Adrenal gland (tissue), 12 donors: ENCODE data around the gene MUC2. TPM values are rescaled to one million over a fixed set of nuclear protein-coding genes. Genes with fewer than 3 reads are reported as not detected.

Experiments used
- DNase-seq, 7 donors: peaks; one replicate each; pipeline ENCODE4 v3.0.0-alpha.2; 2019 to 2020
- H3K27ac ChIP-seq, 5 donors: fragments of 200-600 bp; sonication (generic) in 4 of 5; 1 replicate in 3 of 5; 2 replicates in 2 of 5; pipeline versions ENCODE4 v1.5.1 to v1.8.0; 2016 to 2020; ENCODE audit warnings: mild to moderate bottlenecking in 1 of 5
- H3K27me3 ChIP-seq: fragments of 200-600 bp; 2 replicates; pipeline ENCODE4 v1.8.0; 2021
- H3K36me3 ChIP-seq, 2 donors: fragments of 200-600 bp; replicated peaks in 1 of 2; 1 replicate in 1 of 2; 2 replicates in 1 of 2; pipeline versions ENCODE4 v1.5.1 to v1.8.0; 2018 to 2022
- H3K4me1 ChIP-seq, 2 donors: fragments of 200-600 bp; replicated peaks in 1 of 2; 1 replicate in 1 of 2; 2 replicates in 1 of 2; pipeline versions ENCODE4 v1.5.1 to v1.8.0; 2018 to 2021
- H3K4me3 ChIP-seq, 4 donors: fragments of 200-600 bp; sonication (generic) in 3 of 4; one replicate each; pipeline ENCODE4 v1.5.1; 2016 to 2018
- H3K9me3 ChIP-seq, 3 donors: fragments of 200-600 bp; sonication (generic) in 1 of 3; replicated peaks in 1 of 3; 1 replicate in 2 of 3; 2 replicates in 1 of 3; pipeline versions ENCODE4 v1.5.1 to v1.8.0; 2016 to 2021
- POLR2A ChIP-seq, 2 donors: fragments of 450-650 bp; IDR thresholded peaks; one replicate each; pipeline ENCODE4 v1.6.1; 2017; ENCODE audit warnings: antibody characterized with exemption in 2 of 2, mild to moderate bottlenecking in 2 of 2, moderate library complexity in 1 of 2
- WGBS, 4 donors: extraction: QIAGEN DNeasy Blood & Tissue Kit in 2 of 4; methylation state at CpG; one replicate each; pipeline versions ENCODE4 v1.1.5 to v1.1.7; 2013 to 2017; 5-methylcytosine and 5-hydroxymethylcytosine counted together
- intact Hi-C, 2 donors: fragments of 100-400 bp; cut with DNase I; formaldehyde crosslinking; loops; one replicate each; pipeline versions ENCODE4 v1.14.1 to v1.15.0; 2022 to 2023
- polyA plus RNA-seq, 3 donors: library from polyadenylated mRNA; stranded (reverse); fragments of 200-250 nt in 2 of 3; fragments of 350-450 nt in 1 of 3; fragmentation: Illumina TruSeq in 1 of 3; extraction: RNeasy Lipid Tissue Mini Kit (QIAGEN cat#74804) in 1 of 3; gene quantifications; one replicate each; pipeline ENCODE4 v1.2.3, GENCODE V29; 2013 to 2014
- total RNA-seq, 9 donors: library from RNA; depleted of rRNA in 4 of 9; stranded (reverse); fragments of >200 nt in 4 of 9; fragments of 120-200 nt in 1 of 9; fragmentation: NEBNext Ultra II Directional in 1 of 9; extraction: Animal tissue kit (Norgen Biotek cat#: 25700) in 1 of 9; gene quantifications; one replicate each; pipeline versions ENCODE4 v1.1.0 to v1.2.4, GENCODE V29; 2013 to 2023
- TF ChIP-seq, protein P1 (sequence below), 6 experiments: fragments of 450-650 bp in 4 of 6; fragments of 200-600 bp in 2 of 6; sonication (generic) in 1 of 6; IDR thresholded peaks; 1 replicate in 5 of 6; 2 replicates in 1 of 6; pipeline versions ENCODE4 v1.5.1 to v1.8.0; 2016 to 2021; ENCODE audit warnings: antibody characterized with exemption in 6 of 6, mild to moderate bottlenecking in 2 of 6, moderate library complexity in 1 of 6
- donor health status: healthy with polysubstance abuse.
- donor health status: Bipolar disorder and iron deficiency.
- donor health status: DM: yes; HTN: yes; CAD: no.
- donor health status: DM: no; HTN: no; CAD: no.
- donor health status: DM: no; HTN: no; CAD: no.
- donor health status: DM: yes; HTN: yes; CAD: no.

The MUC2 gene
- total and polyA plus RNA-seq, 12 donors = under 0.01 to 0.31 (median 0.12) TPM; not detected in 7

GRCh38 chr11:1099519-1100355, 25.1 kb downstream of the MUC2 start:
- Histone ChIP-seq H3K4me3 (no peak overlapping the region), H3K36me3 (no peaks in the 10 kb centered on the region), H3K4me1 (no peaks in the 10 kb centered on the region), H3K9me3 (no peaks in the 10 kb centered on the region), H3K27me3 (no peaks in the 10 kb centered on the region), H3K27ac (no peak overlapping the region)
- DNase-seq = no peak
- 87 to 93% (median 92%) methylated on average over 13 to 32 of the region's 32 CpGs for WGBS, 4 donors
- no peak for TF ChIP-seq POLR2A (IDR thresholded peaks at IDR 0.05)
- TF ChIP-seq, protein P1, sequence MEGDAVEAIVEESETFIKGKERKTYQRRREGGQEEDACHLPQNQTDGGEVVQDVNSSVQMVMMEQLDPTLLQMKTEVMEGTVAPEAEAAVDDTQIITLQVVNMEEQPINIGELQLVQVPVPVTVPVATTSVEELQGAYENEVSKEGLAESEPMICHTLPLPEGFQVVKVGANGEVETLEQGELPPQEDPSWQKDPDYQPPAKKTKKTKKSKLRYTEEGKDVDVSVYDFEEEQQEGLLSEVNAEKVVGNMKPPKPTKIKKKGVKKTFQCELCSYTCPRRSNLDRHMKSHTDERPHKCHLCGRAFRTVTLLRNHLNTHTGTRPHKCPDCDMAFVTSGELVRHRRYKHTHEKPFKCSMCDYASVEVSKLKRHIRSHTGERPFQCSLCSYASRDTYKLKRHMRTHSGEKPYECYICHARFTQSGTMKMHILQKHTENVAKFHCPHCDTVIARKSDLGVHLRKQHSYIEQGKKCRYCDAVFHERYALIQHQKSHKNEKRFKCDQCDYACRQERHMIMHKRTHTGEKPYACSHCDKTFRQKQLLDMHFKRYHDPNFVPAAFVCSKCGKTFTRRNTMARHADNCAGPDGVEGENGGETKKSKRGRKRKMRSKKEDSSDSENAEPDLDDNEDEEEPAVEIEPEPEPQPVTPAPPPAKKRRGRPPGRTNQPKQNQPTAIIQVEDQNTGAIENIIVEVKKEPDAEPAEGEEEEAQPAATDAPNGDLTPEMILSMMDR (IDR thresholded peaks at IDR 0.05) = no peak
- intact Hi-C loops = no loop called here

GRCh38 chr11:1100417-1101245, 26.0 kb downstream of the MUC2 start:
- no peak overlapping the region for H3K27ac ChIP-seq
- H3K27me3 ChIP-seq = no peaks in the 10 kb centered on the region
- 75 to 89% (median 81%) methylated on average over 4 to 33 of the region's 33 CpGs for WGBS, 4 donors
- H3K4me3 ChIP-seq = no peak overlapping the region
- TF ChIP-seq, protein P1 (IDR thresholded peaks at IDR 0.05) = no peak
- TF ChIP-seq POLR2A (IDR thresholded peaks at IDR 0.05) = no peak
- intact Hi-C loops = no loop called here
- no peaks in the 10 kb centered on the region for H3K36me3 ChIP-seq
- no peaks in the 10 kb centered on the region for H3K9me3 ChIP-seq
- no peak for DNase-seq
- H3K4me1 ChIP-seq = no peaks in the 10 kb centered on the region

DNA sequence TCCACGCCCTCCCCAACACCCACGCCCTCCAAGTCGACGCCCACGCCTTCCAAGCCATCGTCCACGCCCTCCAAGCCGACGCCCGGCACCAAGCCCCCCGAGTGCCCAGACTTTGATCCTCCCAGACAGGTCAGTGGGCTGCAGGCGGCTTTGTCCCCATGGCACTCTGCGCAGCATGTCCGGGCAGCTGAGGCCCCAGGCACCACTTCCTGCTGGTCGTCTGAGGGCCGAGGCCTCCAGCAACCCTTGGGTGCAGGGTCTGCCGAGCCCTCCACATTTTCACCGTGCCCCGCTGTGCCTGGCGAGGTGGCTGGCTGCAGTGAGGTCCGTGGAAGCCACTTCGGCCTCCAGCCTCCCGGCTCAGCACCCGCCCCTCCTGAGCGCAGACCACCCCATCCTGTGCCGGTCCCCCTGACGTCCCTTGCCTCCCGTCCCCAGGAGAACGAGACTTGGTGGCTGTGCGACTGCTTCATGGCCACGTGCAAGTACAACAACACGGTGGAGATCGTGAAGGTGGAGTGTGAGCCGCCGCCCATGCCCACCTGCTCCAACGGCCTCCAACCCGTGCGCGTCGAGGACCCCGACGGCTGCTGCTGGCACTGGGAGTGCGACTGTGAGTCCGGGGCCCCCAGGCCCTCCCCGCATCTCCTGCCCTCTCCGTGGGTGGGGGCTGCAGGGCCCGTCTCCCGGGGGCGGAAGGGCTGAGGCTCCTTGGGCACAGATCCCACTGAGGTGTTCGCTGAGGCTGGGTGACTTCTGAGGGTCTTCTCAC, 26.8 kb downstream of the MUC2 start:
- H3K4me3 ChIP-seq = no peak overlapping the region
- no peak for DNase-seq
- H3K27ac ChIP-seq = no peak overlapping the region
- no peak for TF ChIP-seq POLR2A (IDR thresholded peaks at IDR 0.05)
- TF ChIP-seq, protein P1 (IDR thresholded peaks at IDR 0.05) = no peak
- 84 to 91% (median 85%) methylated on average over 20 to 50 of the region's 50 CpGs for WGBS, 4 donors
- no peaks in the 10 kb centered on the region for H3K4me1 ChIP-seq
- H3K36me3 ChIP-seq = no peaks in the 10 kb centered on the region
- H3K9me3 ChIP-seq = no peaks in the 10 kb centered on the region
- no peaks in the 10 kb centered on the region for H3K27me3 ChIP-seq
- intact Hi-C loops = no loop called here
